Skeletal muscle satellite cell (primary cell): ENCODE data around the gene PROM2.
A peak's percentile ranks its signal among the peaks of the same experiment; 100 is the strongest.

ENCODE experiments used
- H3K27me3 ChIP-seq: 2 replicates; pipeline ENCODE4 v1.7.0; 2013; ENCODE audit warnings: low read length; ENCODE audit not compliant: control insufficient read depth, insufficient read depth
- H3K36me3 ChIP-seq: 2 replicates; pipeline ENCODE4 v1.7.0; 2013; ENCODE audit warnings: mild to moderate bottlenecking, control low read depth, low read length; ENCODE audit not compliant: insufficient read depth
- H3K4me1 ChIP-seq: 2 replicates; pipeline ENCODE4 v1.7.0; 2013; ENCODE audit warnings: low read length; ENCODE audit not compliant: control insufficient read depth, insufficient read depth
- H3K4me2 ChIP-seq: 2 replicates; pipeline ENCODE4 v1.7.0; 2013; ENCODE audit warnings: mild to moderate bottlenecking, low read length
- H3K4me3 ChIP-seq: 2 replicates; pipeline ENCODE4 v1.7.0; 2013; ENCODE audit warnings: low read length
- H3K9ac ChIP-seq: 2 replicates; pipeline ENCODE4 v1.7.0; 2013; ENCODE audit warnings: mild to moderate bottlenecking, low read depth, low read length, moderate library complexity
- H3K9me3 ChIP-seq: replicated peaks from 2 replicates; pipeline ENCODE4 v1.7.0; 2013; ENCODE audit warnings: mild to moderate bottlenecking, control low read depth, low read length

The PROM2 gene

DNA sequence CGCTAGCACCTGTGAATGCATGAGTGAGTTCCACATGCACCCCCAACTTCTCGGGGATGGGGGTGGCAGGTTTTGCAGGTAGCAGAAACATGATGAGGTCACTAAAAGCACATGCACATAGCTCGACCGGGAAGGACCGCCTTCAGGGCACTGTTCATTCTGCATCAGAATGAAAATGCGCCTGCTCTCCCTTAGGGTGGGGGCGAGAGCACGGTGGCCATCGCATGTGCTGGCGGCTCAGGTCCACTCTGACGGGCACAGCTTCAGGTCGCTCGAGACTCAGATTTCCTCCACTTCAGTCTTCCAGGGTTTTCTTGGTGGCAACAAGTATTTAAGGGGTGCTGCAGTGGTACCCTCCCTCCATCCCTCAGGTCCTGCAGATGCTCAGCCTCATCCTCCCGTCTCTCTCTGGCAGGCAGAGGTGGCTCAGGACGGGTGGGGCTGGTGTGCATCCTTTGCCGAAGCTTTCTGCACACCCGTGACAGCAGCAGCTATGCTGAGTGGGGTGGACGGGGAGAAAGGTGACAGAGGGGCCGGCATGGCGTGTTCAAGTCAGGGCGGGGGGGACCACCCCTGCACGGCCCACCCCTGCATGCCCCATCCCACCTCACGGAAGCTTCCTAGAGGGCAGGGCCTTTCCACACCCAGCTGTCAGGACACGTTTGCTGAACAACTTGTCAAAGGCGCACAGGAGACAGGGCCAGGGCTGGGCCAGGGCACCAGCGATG lies 37.7 kb downstream of the PROM2 start:
- Histone ChIP-seq H3K4me3 (no peak overlapping the region), H3K4me2 (no peak overlapping the region), H3K9me3 (no peaks in the 10 kb centered on the region), H3K4me1 (peaks cover 19% of the 10 kb centered on the region), H3K9ac (no peak overlapping the region), H3K36me3 (no peaks in the 10 kb centered on the region), H3K27me3 (peaks cover 64% of the 10 kb centered on the region)

DNA sequence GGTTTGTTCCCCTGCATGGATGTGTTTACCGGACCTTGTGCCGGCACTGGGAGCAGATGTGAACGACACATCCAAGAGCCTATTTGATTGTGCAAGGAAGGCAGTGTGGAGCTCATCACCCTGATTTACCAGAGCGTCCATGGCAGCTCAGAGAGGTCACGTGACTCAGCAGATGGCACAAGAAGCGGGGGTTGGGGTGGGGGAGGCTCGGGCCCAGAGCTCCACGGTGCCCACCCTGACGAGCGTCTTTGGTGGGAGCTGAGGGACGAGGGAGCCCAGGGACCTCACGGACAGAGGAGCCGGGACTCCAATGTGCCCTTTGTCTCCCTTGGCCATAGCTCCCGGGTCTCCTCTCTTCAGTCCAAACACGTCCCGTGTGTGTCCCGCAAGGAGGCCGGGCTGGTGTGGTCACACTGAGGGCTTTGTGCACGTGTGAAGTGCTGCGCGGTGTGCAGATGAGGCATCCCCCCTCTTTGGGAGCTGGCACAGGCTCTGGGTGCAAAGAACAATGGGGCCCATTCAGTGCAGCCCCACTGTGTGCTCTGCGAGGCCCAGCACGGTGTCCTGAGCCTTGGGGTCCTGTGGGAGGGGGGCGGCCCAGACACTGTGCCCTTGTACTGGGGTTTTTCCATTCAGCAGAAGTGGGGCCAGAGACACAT lies 38.4 kb downstream of the PROM2 start:
- peaks cover 61% of the 10 kb centered on the region for H3K27me3 ChIP-seq
- H3K36me3 ChIP-seq: no peaks in the 10 kb centered on the region
- no peak overlapping the region for H3K9ac ChIP-seq
- H3K4me2 ChIP-seq: no peak overlapping the region
- H3K9me3 ChIP-seq: no peaks in the 10 kb centered on the region
- H3K4me3 ChIP-seq: no peak overlapping the region
- peaks cover 23% of the 10 kb centered on the region for H3K4me1 ChIP-seq

DNA sequence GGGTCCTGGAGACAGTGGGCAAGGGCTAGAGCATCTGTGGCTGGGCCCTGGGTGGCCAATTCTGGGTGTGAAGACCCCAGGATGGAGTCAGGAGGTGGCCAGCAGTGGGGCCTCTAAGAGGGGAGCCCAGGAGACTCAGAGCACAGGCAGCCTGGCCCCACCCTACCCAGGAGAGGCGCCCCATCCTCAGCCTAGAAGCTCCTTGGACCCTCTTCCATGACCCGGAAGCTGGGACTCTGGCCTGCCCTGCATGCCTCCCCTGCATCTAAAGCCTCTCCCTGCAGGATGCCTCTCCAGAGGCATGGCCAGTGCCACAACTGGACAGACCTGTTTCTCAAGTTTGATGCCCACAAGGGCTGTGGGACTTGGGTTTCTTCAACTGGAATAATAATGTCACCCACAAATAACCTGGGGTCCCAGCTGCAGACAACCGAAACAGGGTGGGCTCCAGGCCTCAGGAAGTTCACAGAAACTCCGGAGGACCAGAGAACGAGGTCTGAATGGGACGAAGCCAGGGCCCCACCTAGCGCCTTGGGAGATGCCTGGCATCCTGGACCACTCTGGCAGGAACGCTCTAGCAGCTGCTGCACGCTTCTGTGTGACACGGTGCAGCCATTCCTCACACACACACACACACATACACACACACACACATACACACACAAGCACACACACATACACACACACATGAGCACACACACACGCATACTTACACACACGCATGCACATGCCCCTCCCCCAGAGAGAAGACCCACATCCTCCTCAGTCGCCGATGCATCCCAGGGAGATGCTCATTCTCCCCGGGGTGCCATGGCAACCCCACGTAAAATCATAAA lies 39.3 kb downstream of the PROM2 start:
- Histone ChIP-seq H3K9ac (no peak overlapping the region), H3K9me3 (no peaks in the 10 kb centered on the region), H3K36me3 (no peaks in the 10 kb centered on the region), H3K4me3 (no peak overlapping the region), H3K27me3 (peaks cover 53% of the 10 kb centered on the region), H3K4me1 (peaks cover 23% of the 10 kb centered on the region), H3K4me2 (no peak overlapping the region)

DNA sequence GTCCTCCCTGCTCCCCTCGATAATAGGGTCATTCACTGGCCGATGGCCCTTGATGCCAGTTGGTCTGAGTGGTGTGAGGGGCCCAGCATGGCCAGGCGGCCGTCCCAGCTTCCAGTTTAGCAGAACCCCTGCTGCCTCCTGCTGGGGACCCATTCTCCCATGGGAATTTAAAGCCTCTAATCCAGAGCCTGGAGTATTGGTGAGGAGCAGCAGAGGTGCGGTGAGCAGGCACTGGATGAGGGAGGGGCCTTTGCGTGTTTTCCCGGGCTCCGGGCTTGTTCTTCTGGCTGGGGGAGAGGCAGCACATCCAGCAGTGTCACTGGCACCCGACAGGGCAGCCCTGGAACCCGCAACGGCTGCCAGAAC lies 40.3 kb downstream of the PROM2 start:
- Histone ChIP-seq H3K27me3 (peaks cover 45% of the 10 kb centered on the region), H3K36me3 (no peaks in the 10 kb centered on the region), H3K4me2 (no peak overlapping the region), H3K4me1 (peaks cover 23% of the 10 kb centered on the region), H3K9ac (no peak overlapping the region), H3K9me3 (no peaks in the 10 kb centered on the region), H3K4me3 (no peak overlapping the region)

DNA sequence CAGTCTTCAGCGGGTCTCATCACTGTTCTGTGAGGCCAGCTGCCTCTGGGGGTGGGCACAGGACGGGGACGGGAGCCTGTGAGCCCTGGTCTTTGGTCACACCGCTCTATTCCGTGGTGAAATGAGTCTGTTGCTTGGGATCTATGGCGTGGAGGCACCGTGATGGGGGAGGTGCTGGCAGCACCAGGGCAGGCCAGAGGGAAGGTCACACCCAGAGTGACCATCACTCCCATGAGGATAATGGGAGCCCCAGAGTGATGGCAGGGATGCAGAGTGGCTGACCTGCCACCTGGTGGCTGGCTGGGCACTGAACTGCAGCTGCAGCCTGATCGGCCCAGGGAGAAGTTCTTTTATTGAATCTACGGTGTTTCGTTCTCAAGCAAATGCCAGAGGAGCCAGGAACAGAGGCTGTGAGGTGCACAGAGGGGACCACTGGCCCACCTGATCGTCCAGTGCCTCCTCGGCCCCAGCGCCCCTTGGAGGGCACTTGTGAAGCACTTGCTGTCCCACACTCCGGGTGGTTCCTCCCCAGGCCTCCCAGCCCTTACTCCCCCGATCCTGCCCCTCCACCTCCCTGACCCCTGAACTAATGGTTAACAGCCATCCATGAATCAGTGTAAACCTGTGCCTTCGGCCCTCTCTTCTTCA lies 40.8 kb downstream of the PROM2 start:
- no peaks in the 10 kb centered on the region for H3K9me3 ChIP-seq
- H3K4me3 ChIP-seq: no peak overlapping the region
- no peak overlapping the region for H3K9ac ChIP-seq
- H3K27me3 ChIP-seq: peaks cover 48% of the 10 kb centered on the region
- no peak overlapping the region for H3K4me2 ChIP-seq
- H3K4me1 ChIP-seq: peaks cover 23% of the 10 kb centered on the region
- no peaks in the 10 kb centered on the region for H3K36me3 ChIP-seq

- H3K9me3 ChIP-seq: no peaks in the 10 kb centered on the region
- H3K9ac ChIP-seq: no peak overlapping the region
- no peaks in the 10 kb centered on the region for H3K36me3 ChIP-seq
- no peak overlapping the region for H3K4me3 ChIP-seq
- H3K27me3 ChIP-seq: peaks cover 43% of the 10 kb centered on the region
- H3K4me2 ChIP-seq: peak overlapping the region; percentile 29
- peaks cover 23% of the 10 kb centered on the region for H3K4me1 ChIP-seq
Measured at GRCh38 chr2:95315801-95316411, 41.7 kb downstream of the PROM2 start.

DNA sequence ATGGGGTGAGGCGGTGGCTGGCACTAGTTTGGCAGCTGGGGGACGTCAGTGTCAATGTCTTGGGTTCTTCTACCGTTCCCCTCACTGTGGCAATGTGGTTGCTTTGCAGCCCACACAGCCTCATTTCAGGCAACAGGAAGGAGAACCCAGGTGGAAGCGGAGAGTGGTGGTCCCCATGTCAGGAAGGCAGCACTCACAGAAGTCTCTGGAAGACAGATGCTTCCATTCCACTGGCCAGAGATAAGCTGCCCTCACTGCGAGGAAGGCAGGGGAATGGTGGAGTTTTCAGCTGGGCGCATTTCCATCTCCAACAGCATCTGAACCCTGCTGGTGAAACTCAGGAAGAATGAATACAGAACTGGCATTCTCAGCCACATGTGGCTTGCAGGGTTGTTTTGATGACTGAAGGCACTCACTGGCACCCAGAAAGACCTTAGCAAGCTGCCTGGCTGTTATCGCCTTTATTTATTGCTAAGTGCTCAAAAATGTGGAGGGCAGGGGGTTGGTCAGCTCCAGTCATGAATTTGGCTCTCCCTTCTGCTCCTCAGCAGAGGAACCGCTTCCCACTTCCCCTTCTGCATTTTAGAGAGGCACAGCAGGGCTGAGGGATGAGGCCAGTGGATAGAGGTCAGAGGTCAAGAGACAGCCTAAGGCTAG lies 42.3 kb downstream of the PROM2 start:
- Histone ChIP-seq H3K36me3 (no peaks in the 10 kb centered on the region), H3K4me2 (peak overlapping the region; percentile 27), H3K9ac (no peak overlapping the region), H3K9me3 (no peaks in the 10 kb centered on the region), H3K4me1 (peaks cover 23% of the 10 kb centered on the region), H3K4me3 (no peak overlapping the region), H3K27me3 (peaks cover 39% of the 10 kb centered on the region)

DNA sequence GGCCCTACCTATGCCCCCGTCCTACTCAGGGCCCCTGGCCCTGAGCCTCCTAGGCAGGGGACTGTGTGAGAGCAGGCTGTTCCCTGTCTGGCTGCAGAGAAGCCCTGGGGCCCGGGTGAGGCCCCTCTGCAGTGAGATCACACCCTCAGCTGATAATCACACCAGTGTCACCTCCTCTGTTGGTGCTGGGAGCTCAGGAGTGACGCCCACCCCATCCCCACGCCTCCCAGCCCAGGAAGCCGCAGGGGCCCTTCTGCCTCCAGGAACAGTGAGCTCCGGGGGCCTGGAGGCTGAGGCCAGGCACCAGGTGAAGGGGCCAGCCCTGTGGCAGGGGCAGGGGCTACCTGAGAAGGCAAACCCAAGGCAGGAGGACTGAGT lies 42.9 kb downstream of the PROM2 start:
- H3K9ac ChIP-seq: no peak overlapping the region
- peaks cover 23% of the 10 kb centered on the region for H3K4me1 ChIP-seq
- no peak overlapping the region for H3K4me3 ChIP-seq
- H3K36me3 ChIP-seq: no peaks in the 10 kb centered on the region
- H3K27me3 ChIP-seq: peaks cover 35% of the 10 kb centered on the region
- no peaks in the 10 kb centered on the region for H3K9me3 ChIP-seq
- no peak overlapping the region for H3K4me2 ChIP-seq

GRCh38 chr2:95317665-95318425 lies 43.6 kb downstream of the PROM2 start:
- peaks cover 28% of the 10 kb centered on the region for H3K27me3 ChIP-seq
- no peak overlapping the region for H3K9ac ChIP-seq
- peaks cover 23% of the 10 kb centered on the region for H3K4me1 ChIP-seq
- H3K9me3 ChIP-seq: no peaks in the 10 kb centered on the region
- H3K4me2 ChIP-seq: no peak overlapping the region
- H3K36me3 ChIP-seq: no peaks in the 10 kb centered on the region
- no peak overlapping the region for H3K4me3 ChIP-seq

DNA sequence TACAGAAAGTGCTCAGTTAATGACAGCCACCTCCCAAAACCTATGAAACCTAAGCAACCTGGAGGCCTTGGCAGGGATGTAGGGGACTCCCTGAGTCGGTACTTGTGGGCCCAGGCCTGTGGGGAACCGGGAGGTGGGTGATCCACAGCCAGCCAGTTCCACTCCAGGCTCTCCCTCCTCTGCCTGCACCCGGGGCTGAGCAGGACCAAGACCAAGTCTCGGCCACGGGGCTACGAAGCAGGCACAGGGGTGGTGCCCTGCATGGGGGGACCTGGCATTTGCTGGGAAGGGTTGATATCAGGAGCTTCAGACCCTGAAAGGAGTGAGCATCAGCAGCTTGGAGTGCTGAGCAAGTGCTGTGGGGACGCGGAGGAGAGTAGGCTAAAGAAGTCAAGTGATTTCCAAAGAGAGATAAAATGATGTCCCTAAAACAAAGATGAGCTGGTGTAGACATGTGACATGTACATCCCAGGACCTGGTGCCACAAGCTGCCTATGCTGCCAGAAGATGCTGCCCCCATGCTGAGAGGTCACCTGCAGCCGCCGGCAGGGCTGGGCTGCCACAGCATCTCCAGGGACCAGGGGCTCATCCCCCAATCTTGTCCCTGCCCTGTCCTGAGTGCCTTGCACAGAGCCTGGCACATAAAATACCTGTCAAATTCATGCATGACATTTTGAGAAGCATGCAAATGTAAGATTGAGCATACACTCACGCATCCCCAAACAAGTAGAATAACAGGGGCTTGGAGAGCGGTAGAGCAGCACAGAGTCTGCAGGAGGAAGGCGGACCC lies 44.4 kb downstream of the PROM2 start:
- Histone ChIP-seq H3K4me3 (no peak overlapping the region), H3K9ac (no peak overlapping the region), H3K9me3 (no peaks in the 10 kb centered on the region), H3K4me1 (peaks cover 23% of the 10 kb centered on the region), H3K27me3 (peaks cover 20% of the 10 kb centered on the region), H3K36me3 (no peaks in the 10 kb centered on the region), H3K4me2 (no peak overlapping the region)
